ENCODE measurements around the gene SPINT2.

GRCh38 chr19:38263689-38264485 lies 486 bp upstream of the SPINT2 start:
- no peak for TF ChIP-seq CTCF (IDR thresholded peaks at IDR 0.05)
- TF ChIP-seq POLR2A (IDR thresholded peaks at IDR 0.05), result no peak
